GM23248 (cell line): ENCODE results near the gene HOXA5.

Source experiments
- EZH2 ChIP-seq: fragments of 200-600 bp; sonication (generic); IDR thresholded peaks from 2 replicates; pipeline ENCODE4 v1.6.1; 2018; ENCODE audit warnings: antibody characterized with exemption, mild to moderate bottlenecking; ENCODE audit not compliant: insufficient read depth, poor library complexity, severe bottlenecking
- EZH2phosphoT487 ChIP-seq: fragments of 200-600 bp; sonication (generic); IDR thresholded peaks from 2 replicates; pipeline ENCODE4 v1.6.1; 2018; ENCODE audit warnings: antibody characterized with exemption, moderate library complexity, mild to moderate bottlenecking, low read depth; ENCODE audit not compliant: insufficient read depth

- TF ChIP-seq EZH2, result no peak
- TF ChIP-seq EZH2phosphoT487, result no peak
These were observed 27.8 kb upstream of the HOXA5 start for GRCh38 chr7:27171325-27171636.
